Left cardiac atrium (tissue), 4 donors: ENCODE measurements around the gene SPTLC1. TPM values are rescaled to one million over a fixed set of nuclear protein-coding genes. Genes with fewer than 3 reads are reported as not detected.
A peak's percentile ranks its signal among the peaks of the same experiment; 100 is the strongest.
"Not testable (repeated sequence)": the region's sequence is repeated elsewhere in the genome, so short reads cannot be mapped to it uniquely, and the experiment has no call there.

ENCODE experiments used
- ATAC-seq, 2 donors: fragments of 200-7000 bp; cut with Tn5 transposase; one replicate each; pipeline ENCODE4 v1.9.1; 2020; ENCODE audit warnings: mild to moderate bottlenecking in 2 of 2, moderate library complexity in 2 of 2
- DNase-seq: peaks from one replicate; pipeline ENCODE4 v3.0.0-alpha.2; 2020
- intact Hi-C, 2 donors: fragments of 100-400 bp; cut with DNase I; formaldehyde crosslinking; loops; one replicate each; pipeline versions ENCODE4 v1.14.1 to v1.15.1; 2022 to 2023
- long read RNA-seq: library from polyadenylated mRNA; unstranded; transcript quantifications from one replicate; pipeline ENCODE4 v2.0.0, GENCODE V29; 2021
- total RNA-seq, 2 donors: library from RNA; stranded (reverse); fragmentation: NEBNext Ultra II Directional; extraction: Animal tissue kit (Norgen Biotek cat#: 25700); gene quantifications; one replicate each; pipeline ENCODE4 v1.2.1, GENCODE V29; 2021
- donor health status: DM: no; HTN: yes; CAD: no.
- donor health status: DM: no; HTN: yes; CAD: no; lungs with severe emphysema.
- donor health status: DM: yes; HTN: yes; CAD: no.
- donor health status: Dilated cardiomyopathy.

The SPTLC1 gene, protein sequence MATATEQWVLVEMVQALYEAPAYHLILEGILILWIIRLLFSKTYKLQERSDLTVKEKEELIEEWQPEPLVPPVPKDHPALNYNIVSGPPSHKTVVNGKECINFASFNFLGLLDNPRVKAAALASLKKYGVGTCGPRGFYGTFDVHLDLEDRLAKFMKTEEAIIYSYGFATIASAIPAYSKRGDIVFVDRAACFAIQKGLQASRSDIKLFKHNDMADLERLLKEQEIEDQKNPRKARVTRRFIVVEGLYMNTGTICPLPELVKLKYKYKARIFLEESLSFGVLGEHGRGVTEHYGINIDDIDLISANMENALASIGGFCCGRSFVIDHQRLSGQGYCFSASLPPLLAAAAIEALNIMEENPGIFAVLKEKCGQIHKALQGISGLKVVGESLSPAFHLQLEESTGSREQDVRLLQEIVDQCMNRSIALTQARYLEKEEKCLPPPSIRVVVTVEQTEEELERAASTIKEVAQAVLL
- total RNA-seq = 10 to 100 TPM; 29.9 to 31.6 TPM
- long read RNA-seq, transcript SPTLC1-201 (15 exons, 1,894 nt) = major isoform, 56 of 63 reads
- long read RNA-seq, partial matches to known transcripts = 0 of 63 reads
- long read RNA-seq, other reads (novel, unspliced or antisense) = 5 of 63 reads

DNA sequence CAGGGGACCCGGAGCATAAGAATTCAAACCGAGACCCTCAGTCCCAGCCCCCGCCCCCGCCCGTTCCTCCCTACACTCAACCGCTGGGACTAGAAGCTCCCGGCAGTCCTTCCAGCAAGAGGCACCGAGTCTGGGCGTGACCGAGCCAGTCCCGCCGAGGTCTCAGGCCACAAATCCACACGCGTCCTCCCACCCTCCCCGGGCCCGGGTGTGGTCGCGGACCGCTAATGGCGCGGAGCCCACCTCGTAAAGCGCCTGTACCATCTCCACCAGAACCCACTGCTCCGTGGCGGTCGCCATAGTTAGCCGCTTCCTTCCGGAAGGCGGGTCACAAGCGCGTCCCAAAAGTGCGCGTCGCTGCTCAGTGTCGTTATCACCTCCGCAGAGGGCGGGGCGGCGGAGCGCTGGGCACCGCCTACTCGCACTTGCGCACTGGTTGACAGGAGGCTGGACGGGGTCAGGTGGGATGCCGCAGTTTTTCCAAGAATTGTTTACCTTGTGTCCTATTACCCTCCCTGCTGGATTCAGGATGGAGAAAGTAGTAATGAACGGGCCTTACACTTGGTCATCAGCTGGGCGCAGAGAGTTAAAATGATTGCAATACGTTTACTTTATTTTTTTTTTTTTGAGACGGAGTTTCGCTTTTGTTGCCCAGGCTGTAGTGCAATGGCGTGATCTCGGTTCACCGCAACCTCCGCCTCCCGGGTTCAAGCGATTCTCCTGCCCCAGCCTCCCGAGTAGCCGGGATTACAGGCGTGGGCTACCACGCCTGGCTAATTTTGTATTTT lies at the start of gene SPTLC1:
SPTLC1 (minus strand) TSS at position 343 of the 788 bp plus-strand sequence; CDS start at position 300, 43 bp downstream.
- intact Hi-C loops = no loop called here
- DNase-seq = peak; percentile 95
- peak; percentile 100 for ATAC-seq

DNA sequence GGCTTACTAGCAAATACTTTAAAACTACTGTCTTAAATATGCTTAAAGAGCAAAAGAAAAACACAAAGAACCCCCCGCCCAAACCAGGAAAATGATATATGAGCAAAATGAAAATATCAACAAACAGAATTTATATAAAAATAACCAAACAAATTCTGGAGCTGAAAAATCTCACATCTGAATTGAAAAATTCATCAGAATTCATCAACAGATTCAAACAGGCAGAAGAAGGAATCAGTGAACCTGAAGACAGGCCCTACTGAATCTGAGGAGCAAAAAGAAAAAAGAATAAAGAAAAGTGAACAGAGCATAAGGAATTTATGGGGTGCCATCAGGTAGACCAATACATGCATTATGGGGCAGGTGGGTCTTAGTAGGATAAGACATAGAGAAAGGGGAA lies 49.8 kb upstream of the SPTLC1 start:
- ATAC-seq (no peak), DNase-seq (no peak)
- intact Hi-C loops = no loop called here

DNA sequence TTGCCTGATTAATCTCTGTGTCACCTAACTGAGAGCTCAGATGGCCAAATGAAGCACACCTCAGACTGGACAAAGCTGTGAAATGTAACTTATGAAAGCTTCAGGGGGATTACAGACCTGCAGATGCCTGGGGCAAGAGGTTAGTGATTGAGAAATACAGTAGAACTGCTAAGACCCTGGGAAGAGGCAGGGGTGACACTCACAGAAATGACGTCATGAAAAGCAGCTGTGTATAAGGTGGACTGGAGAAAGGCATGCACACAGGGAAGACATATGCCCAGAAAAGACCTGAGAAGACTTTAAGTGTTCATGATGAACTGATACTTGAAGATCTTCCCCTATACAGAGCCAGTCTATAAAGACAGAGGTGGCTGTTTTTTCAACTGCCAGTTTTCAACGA lies 49.3 kb upstream of the SPTLC1 start:
- no peak for DNase-seq
- no peak for ATAC-seq
- intact Hi-C loops = no loop called here

DNA sequence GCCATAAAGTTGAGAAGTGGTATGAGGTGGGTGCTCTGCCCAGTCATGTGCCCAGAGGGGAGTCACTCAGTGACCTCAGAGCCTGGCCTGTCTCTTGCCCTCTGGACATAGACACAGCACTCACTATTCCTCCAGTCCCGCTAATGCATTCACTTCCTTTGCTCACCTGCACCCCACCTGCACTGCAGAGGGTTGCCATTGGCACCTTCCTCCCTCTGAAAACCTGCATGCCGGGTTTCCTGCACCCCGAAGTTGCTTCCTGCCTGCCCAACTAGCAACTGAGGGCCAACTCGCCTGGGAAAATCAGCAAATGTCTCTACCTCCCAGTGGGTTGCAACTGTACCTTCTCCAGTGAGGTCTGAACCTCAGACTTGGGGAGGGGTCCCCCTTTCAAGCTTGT lies 48.1 kb upstream of the SPTLC1 start:
- intact Hi-C loops = no loop called here
- ATAC-seq (no peak), DNase-seq (no peak)

DNA sequence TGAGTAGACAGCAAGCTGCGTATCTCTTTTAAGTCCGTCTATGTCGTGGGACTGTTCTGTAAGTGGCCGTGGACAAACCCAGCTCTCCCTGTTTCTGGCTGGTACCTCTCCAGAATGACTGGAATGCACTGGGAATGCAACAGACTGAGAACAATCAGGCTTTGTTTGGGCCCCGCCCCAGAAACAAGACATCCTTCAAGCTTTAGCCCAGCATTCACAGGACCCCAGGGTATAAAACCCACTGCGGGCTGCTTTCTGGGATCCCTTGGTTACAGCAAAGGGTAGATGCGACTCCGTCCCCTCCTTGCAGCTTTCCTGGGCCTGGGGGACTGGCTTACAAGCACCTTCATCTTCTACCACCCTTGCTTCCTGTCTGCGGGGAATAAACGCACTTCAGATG lies 45.6 kb upstream of the SPTLC1 start:
- ATAC-seq = no peak
- no peak for DNase-seq
- intact Hi-C loops = no loop called here

DNA sequence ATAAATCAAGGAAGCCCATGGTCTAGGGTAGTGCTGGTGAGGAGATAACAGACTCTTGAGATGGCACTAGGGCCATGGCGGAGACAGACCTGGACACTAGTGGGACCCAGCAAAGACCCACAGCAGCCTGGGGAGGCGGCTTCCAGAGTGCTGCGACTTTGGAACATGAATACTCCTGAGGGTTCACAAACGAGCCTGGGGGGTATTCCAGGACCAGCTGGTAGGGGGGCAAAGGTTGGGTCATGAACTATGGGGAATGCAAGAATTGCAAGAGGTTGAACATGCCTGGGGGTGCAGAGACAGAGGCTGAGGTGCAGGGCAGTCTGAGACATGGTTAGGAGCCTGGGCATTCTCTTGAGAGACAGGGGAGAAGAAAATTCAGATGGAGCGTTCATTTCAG lies 43.8 kb upstream of the SPTLC1 start:
- no peak for ATAC-seq
- intact Hi-C loops = no loop called here
- DNase-seq = no peak

DNA sequence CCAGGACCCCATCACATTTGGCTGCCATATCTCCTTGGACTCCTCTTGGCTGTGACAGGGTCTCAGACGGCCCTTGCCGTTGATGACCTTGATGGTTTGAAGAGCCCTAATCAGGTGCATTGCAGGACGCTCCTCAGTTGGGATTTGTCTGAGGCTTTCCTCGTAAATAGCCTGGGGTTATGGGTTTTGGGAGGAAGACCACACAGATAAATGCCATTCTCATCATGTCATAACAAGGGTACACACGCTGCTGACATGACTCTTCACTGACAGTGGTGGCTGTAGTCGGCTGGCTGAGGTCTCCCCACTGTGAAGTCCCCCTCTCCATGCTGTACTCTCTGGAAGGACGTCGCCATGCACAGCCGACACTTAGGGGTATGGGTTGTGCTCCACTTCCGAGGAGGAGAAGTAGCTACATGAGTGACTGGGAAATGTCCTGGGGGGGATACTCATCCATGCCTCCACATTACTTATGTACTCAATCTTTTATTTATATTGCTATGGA lies 42.9 kb upstream of the SPTLC1 start:
- no peak for ATAC-seq
- intact Hi-C loops = no loop called here

DNA sequence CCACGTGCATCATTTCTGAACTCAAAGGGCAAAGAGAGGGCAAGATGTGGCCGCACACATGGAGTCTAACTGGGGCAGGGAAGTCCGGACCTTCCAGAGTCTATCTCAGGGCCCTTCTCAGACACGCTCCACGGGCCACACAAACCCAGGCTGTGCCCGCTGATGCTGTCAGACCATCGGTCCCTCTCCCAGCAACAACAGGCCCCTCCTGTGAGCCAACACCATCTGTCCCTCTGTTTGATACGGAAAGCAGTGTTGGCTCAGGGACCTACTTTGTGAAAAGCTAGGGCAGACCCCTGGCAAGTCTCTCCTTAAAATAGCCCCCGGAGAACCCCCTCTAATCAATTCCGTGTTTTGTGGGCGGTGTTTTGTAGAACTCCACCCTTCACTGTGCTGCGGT lies 40.5 kb upstream of the SPTLC1 start:
- DNase-seq, ATAC-seq, intact Hi-C loops: not testable (repeated sequence)

More for the DNA sequence above, 42.9 kb upstream of the SPTLC1 start:
- DNase-seq = no peak

DNA sequence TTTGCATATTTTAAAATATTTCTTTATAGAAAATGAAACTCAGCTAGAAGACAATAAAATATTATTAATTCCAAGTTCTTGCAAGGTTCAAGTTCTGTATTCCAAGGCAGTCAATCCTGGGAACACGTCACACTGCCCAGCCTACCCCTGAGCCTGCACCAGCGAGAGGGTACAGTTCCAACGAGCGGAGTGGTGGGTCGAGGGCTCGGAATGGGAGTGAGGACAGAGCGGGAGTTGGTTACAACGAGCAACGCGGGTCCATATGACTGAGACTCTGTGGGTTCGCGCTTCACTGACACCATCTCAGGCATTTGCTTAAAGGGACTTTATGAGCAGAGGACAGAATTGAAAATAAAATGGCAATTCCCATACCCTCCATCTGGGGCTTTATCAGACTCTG lies 40.0 kb upstream of the SPTLC1 start:
- DNase-seq = no peak
- intact Hi-C loops = no loop called here
- ATAC-seq = no peak

DNA sequence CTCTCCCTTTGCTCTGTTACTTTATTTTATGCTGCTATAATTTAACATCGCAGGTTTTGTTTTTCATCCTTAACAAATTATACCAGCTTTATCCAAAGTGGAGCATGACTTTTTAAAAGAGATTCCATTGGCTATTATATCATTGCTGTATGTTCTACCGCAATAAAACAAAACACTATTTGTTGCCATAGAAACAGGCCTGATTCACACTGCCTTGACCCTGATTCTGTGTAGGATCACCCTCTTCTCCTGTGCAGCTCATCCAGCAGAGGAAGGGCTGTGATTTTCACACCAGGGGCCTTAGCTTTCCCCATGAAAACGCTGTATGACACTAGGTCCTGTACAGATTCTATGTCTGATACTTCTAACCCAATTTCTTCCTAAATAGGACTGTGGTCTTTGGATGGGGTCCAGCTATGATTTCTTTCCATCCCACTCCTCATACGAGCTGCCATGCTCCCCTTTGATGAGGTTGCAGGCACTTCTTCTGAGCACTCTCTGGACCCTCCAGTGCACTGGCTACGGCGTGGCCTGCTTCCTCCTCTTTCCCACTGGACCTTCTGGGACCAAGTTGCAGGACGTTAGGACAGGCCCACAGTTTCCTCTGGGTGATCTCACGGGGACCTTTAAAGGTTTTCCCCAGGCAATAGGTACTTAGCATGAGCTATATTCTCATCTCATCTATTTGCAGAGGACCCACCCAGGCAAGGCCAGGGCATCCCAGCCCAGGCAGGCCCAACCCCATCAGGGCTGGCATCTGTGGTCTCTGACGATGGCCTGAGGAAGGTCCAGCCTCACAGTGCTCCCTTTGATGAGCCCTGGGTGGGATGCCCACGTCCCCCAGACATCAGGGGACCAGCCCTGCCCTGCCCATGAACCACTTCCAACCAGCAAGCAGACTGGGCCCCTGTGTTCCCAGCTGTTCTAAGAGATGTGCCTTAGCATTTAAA lies 38.5 kb upstream of the SPTLC1 start:
- ATAC-seq = peak in 1 of 2 donors; percentile 92
- DNase-seq, intact Hi-C loops: not testable (repeated sequence)

DNA sequence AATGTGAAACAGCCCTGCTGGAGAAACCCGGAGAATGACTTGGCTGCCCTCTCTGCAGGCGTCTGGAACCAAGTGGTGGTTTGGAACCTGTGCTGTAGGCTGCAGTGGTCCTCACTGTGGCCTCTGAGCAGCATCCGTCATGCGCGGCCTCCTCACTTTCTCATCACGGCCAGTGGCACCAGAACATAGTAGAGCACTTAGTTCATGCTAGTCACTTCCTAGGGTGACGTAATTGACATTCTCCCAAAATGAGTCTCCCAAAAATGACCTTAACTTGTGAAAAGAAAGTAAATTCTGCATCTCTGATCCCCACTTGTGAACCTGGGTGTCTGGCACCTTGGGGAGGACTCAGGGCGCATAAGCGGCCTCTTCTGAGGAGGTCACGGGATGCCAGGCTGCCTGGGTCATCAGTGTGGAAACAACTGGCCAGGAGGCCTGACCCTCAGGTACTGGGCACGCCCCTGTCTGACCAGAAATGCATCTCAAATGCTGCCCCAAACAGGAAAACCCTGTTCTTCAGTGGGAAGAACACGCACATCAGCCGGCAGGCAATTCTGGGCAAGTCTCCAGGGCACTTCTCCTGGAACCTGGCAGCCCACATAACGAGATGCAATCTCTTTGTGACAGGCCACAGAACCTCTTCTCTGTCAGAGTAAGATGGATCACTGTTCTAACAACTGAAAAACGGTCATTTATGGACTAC lies 36.6 kb upstream of the SPTLC1 start:
- ATAC-seq (no peak), DNase-seq (no peak)
- intact Hi-C loops = no loop called here

DNA sequence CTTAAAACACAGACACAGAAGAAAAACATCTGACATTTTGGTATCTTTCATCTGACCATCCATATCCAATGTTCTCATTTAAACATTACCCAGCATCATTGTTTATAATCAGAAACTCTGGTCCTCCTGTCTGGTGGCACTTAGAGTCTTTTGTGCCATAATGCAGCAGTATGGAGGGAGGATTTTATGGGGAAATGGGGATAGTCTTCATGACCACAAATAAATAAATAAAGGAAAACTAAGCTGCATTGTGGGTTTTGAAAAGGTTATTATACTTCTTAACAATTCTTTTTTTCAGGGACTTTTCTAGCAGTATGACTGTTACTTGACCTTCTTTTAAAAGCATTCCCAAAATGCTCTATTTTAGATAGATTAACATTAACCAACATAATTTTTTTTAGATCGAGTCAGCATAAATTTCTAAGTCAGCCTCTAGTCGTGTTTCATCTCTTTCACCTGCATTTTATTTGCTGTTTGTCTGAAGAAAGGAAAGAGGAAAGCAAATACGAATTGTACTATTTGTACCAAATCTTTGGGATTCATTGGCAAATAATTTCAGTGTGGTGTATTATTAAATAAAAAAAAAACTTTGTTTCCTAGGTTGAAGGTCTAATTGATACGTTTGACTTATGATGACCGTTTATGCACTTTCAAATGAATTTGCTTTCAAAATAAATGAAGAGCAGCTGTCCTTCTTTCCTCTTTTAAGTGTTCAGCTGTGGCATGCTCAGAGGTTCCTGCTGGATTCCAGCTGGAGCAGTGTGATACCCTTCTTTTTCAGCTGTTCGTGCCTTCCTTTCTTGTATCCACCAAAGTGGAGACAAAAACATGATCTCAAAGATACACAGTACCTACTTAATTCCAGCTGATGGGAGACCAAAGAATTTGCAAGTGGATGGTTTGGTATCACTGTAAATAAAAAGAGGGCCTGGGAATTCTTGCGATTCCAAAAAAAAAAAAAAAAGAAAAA lies 35.6 kb upstream of the SPTLC1 start:
- ATAC-seq, intact Hi-C loops, DNase-seq: not testable (repeated sequence)

DNA sequence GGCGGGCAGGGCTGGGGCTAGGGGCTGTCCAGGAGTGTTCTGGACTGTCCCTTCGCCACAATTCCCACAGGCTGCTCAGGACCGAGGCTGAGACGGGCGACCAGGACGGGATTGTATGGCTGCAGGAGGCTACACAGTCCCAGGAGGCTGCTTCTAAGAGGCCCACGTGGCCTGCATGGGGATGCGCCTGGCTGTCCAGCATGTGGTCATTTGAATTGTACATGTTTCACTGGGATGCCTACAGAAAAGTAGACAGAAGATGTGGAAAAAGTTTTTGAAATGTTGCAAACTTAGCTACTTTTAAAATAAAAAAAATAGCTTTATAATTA lies 32.6 kb upstream of the SPTLC1 start:
- DNase-seq (no peak), ATAC-seq (peak; percentile 7 to 17)
- intact Hi-C loops = no loop called here

DNA sequence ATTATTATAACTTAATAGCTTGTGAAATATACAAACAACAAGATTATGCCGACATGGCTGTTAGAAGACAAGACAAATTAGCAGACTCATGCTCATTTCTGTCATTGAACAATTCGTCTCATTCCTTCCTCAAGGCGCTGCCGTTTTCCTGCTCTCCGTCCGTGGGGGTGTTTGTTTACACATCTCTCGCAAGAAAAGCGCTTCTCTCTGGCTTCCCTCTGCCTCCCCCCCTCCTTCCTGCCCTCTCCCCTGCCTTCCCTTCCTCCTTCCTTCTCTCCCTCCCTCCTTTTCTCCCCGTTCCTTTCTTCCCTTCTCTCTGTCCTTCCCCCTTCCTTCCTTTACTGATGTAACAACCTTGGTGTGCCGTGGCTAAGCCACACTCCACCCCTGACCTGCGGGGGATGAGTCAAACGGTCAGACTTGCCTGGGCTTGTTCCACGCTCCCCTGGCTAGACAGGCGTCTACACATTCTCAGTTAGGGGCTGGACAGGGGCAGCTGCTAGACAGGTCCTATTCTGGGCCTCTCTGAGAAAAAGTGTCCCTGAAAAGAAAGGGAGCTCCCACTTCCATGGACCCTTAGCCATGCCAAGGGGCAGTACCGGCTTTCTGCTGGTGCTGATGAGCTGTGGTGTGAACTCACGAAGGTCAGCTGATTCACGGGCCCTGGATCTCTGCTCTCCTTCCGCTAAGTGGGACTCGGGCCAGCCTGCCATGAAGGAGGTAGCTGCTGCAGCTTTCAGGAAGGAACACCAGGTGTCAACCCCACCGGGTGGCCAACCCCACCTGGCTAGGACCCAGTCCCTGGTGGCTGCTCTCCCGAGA lies 32.0 kb upstream of the SPTLC1 start:
- DNase-seq = peak; percentile 70
- intact Hi-C loops = no loop called here
- ATAC-seq = peak; percentile 69 to 96

DNA sequence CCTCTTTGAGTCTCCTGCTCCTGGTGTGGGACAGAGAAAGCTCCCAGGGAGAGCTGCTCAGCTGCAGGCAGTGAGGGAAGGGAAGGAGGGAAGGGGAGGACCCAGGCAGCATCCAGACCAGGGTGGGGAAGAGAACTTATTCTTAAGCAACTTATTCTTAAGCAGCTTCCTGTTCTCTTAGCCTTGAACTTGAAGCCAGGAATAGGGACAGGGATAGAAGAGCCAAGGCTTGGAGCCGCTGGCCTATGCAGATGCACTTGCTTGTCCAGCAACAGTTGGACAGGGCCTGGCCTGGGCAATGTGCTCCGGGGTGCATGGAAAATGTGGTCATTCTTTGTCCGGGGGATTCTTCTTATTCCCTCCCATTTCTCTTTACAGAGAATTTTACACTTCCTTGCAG lies 31.4 kb upstream of the SPTLC1 start:
- DNase-seq (no peak), ATAC-seq (peak; percentile 30 to 38)
- intact Hi-C loops = no loop called here

DNA sequence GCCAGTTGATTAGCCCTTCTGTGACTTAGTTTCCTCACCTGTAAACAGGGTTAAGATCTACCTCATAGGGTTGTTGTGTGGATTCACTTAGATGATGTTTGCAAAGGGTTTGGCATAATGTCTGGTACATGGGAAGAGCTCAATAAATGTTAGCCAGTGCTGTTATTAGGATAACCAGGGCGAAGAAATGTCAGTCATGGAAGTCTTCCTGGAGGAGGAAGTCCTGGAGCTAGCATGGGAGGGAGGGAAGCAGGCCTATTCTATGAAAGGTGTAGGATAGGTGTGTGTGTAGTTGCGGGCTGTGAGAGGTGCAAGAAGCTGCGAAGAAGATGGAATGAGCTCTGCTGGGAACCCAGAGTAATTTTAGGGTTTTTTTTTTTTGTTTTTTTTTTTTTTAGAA lies 30.6 kb upstream of the SPTLC1 start:
- intact Hi-C loops, DNase-seq, ATAC-seq: not testable (repeated sequence)
